T1000 (cell line): ENCODE results near the gene AMBP.
"Not testable (repeated sequence)": the region's sequence is repeated elsewhere in the genome, so short reads cannot be mapped to it uniquely, and the experiment has no call there.

Source experiments
- DNase-seq: peaks from one replicate; lab custom pipeline; 2025; ENCODE audit warnings: mixed read lengths; lab: John Stamatoyannopoulos, UW

The AMBP gene

GRCh38 chr9:114051281-114051680, 26.8 kb downstream of the AMBP start:
- DNase-seq: no peak

- no peak for DNase-seq
These were observed 27.5 kb downstream of the AMBP start for GRCh38 chr9:114050646-114051045.

- DNase-seq: no peak
These were observed 27.9 kb downstream of the AMBP start for GRCh38 chr9:114050226-114050568.

- no peak for DNase-seq
These were observed 28.5 kb downstream of the AMBP start for GRCh38 chr9:114049441-114050225.

GRCh38 chr9:114048533-114049415, 29.3 kb downstream of the AMBP start:
- no peak for DNase-seq

GRCh38 chr9:114047717-114048116, 30.4 kb downstream of the AMBP start:
- DNase-seq: no peak

GRCh38 chr9:114046875-114047274, 31.2 kb downstream of the AMBP start:
- no peak for DNase-seq

- no peak for DNase-seq
These were observed 31.8 kb downstream of the AMBP start for GRCh38 chr9:114046237-114046755.

GRCh38 chr9:114043660-114044059, 34.4 kb downstream of the AMBP start:
- DNase-seq: not testable (repeated sequence)

GRCh38 chr9:114039484-114039883, 38.6 kb downstream of the AMBP start:
- DNase-seq: no peak

GRCh38 chr9:114038724-114039313, 39.3 kb downstream of the AMBP start:
- DNase-seq: no peak

GRCh38 chr9:114037961-114038723, 40.0 kb downstream of the AMBP start:
- DNase-seq: no peak

GRCh38 chr9:114037249-114037648, 40.9 kb downstream of the AMBP start:
- no peak for DNase-seq

- no peak for DNase-seq
These were observed 42.0 kb downstream of the AMBP start for GRCh38 chr9:114035845-114036801.

GRCh38 chr9:114035221-114035844, 42.8 kb downstream of the AMBP start:
- no peak for DNase-seq

- DNase-seq: no peak
These were observed 43.4 kb downstream of the AMBP start for GRCh38 chr9:114034661-114035062.

- DNase-seq: no peak
These were observed 43.9 kb downstream of the AMBP start for GRCh38 chr9:114034196-114034595.

GRCh38 chr9:114033397-114034103, 44.5 kb downstream of the AMBP start:
- DNase-seq: no peak
